IMR-90 (cell line): ENCODE data around the gene DYDC1. TPM values are rescaled to one million over a fixed set of nuclear protein-coding genes. Genes with fewer than 3 reads are reported as not detected.
"Not testable (repeated sequence)": the region's sequence is repeated elsewhere in the genome, so short reads cannot be mapped to it uniquely, and the experiment has no call there.

ENCODE experiments used
- ATAC-seq: fragments of 200-7000 bp; cut with Tn5 transposase; 2 replicates; pipeline ENCODE4 v1.9.1; 2020; ENCODE audit warnings: low read depth, mild to moderate bottlenecking, moderate library complexity
- BruUV-seq: library from RNA; stranded (reverse); fragments of 400-500 nt; replicated peaks from 2 replicates; lab custom pipeline; 2021; lab: Mats Ljungman, UMichigan
- CTCF ChIA-PET: fragments of 300-600 bp; formaldehyde crosslinking; extraction: SDS; loops from one replicate; lab custom pipeline; 2021; ENCODE audit warnings: antibody characterized with exemption; lab: Yijun Ruan, JAX
- POLR2A ChIA-PET: fragments of 300-600 bp; sonication (Branson Sonifier 250); formaldehyde crosslinking; loops from one replicate; lab custom pipeline; 2022; ENCODE audit warnings: antibody characterized with exemption; ENCODE audit not compliant: unreplicated experiment; lab: Charles Lee
- DNase-seq: peaks from one replicate; pipeline ENCODE4 v3.0.0; 2013
- H2AFZ ChIP-seq: replicated peaks from 2 replicates; pipeline ENCODE3; 2013; ENCODE audit warnings: low read length, mild to moderate bottlenecking; ENCODE audit not compliant: poor library complexity
- H2AK5ac ChIP-seq: 2 replicates; pipeline ENCODE4 v1.6.1; 2013; ENCODE audit warnings: low read depth, low read length, inconsistent platforms
- H2AK9ac ChIP-seq: replicated peaks from 2 replicates; pipeline ENCODE3; 2013; ENCODE audit warnings: mild to moderate bottlenecking, low read depth, low read length, moderate library complexity; ENCODE audit not compliant: poor library complexity
- H2BK120ac ChIP-seq: 2 replicates; pipeline ENCODE4 v1.6.1; 2013; ENCODE audit warnings: low read depth, low read length, inconsistent platforms
- H2BK15ac ChIP-seq: 3 replicates; pipeline ENCODE4 v1.6.1; 2013; ENCODE audit warnings: low read depth, low read length, inconsistent platforms
- H2BK20ac ChIP-seq: 2 replicates; pipeline ENCODE4 v1.6.1; 2013; ENCODE audit warnings: low read depth, mild to moderate bottlenecking, inconsistent platforms, low read length, moderate library complexity
- H2BK5ac ChIP-seq: 2 replicates; pipeline ENCODE4 v1.6.1; 2013; ENCODE audit warnings: mild to moderate bottlenecking, low read depth, low read length, inconsistent platforms; ENCODE audit not compliant: poor library complexity, severe bottlenecking
- H3K14ac ChIP-seq: replicated peaks from 2 replicates; pipeline ENCODE4 v1.6.1; 2013; ENCODE audit warnings: low read depth, low read length, inconsistent platforms
- H3K18ac ChIP-seq: 2 replicates; pipeline ENCODE4 v1.6.1; 2013; ENCODE audit warnings: low read depth, low read length, control low read depth
- H3K23ac ChIP-seq: 2 replicates; pipeline ENCODE4 v1.6.1; 2013; ENCODE audit warnings: low read depth, low read length, inconsistent platforms
- H3K27ac ChIP-seq: 2 replicates; pipeline ENCODE4 v1.5.1; 2013; ENCODE audit warnings: mild to moderate bottlenecking, control low read depth, low read length; ENCODE audit not compliant: insufficient read depth
- H3K27me3 ChIP-seq: 2 replicates; pipeline ENCODE4 v1.6.1; 2013; ENCODE audit warnings: low read length; ENCODE audit not compliant: control insufficient read depth, insufficient read depth
- H3K36me3 ChIP-seq: 2 replicates; pipeline ENCODE4 v1.6.1; 2013; ENCODE audit warnings: low read length, mixed read lengths; ENCODE audit not compliant: control insufficient read depth, insufficient read depth
- H3K4ac ChIP-seq: 2 replicates; pipeline ENCODE4 v1.6.1; 2013; ENCODE audit warnings: low read depth, low read length, inconsistent platforms
- H3K4me1 ChIP-seq: 2 replicates; pipeline ENCODE4 v1.6.1; 2013; ENCODE audit warnings: low read length, mixed read lengths; ENCODE audit not compliant: control insufficient read depth, insufficient read depth
- H3K4me2 ChIP-seq: 2 replicates; pipeline ENCODE4 v1.6.1; 2013; ENCODE audit warnings: low read depth, mild to moderate bottlenecking, control low read depth, low read length, moderate library complexity
- H3K4me3 ChIP-seq: 2 replicates; pipeline ENCODE4 v1.5.1; 2013; ENCODE audit warnings: low read depth, mild to moderate bottlenecking, control low read depth, low read length, moderate library complexity; ENCODE audit not compliant: insufficient read depth
- H3K56ac ChIP-seq: 2 replicates; pipeline ENCODE4 v1.6.1; 2013; ENCODE audit warnings: low read length, inconsistent platforms; ENCODE audit not compliant: insufficient read depth; ENCODE audit errors: extremely low read depth
- H3K79me1 ChIP-seq, 2 experiments: 2 replicates each; pipeline ENCODE4 v1.6.1; 2013; ENCODE audit warnings: low read length in 2 of 2, inconsistent platforms in 1 of 2, low read depth in 1 of 2
- H3K9ac ChIP-seq: 2 replicates; pipeline ENCODE4 v1.6.1; 2013; ENCODE audit warnings: low read depth, low read length, control low read depth
- H3K9me1 ChIP-seq: 2 replicates; pipeline ENCODE4 v1.6.1; 2013; ENCODE audit warnings: low read length, inconsistent platforms; ENCODE audit not compliant: insufficient read depth
- H3K9me3 ChIP-seq: 2 replicates; pipeline ENCODE4 v1.6.1; 2013; ENCODE audit warnings: low read length; ENCODE audit not compliant: control insufficient read depth, insufficient read depth
- H4K20me1 ChIP-seq: 2 replicates; pipeline ENCODE4 v1.6.1; 2013; ENCODE audit warnings: low read length, inconsistent platforms; ENCODE audit not compliant: insufficient read depth
- H4K5ac ChIP-seq: 2 replicates; pipeline ENCODE4 v1.6.1; 2013; ENCODE audit warnings: mild to moderate bottlenecking, low read depth, low read length, control low read depth
- H4K8ac ChIP-seq, 2 experiments: 2 replicates each; pipeline ENCODE4 v1.6.1; 2013; ENCODE audit warnings: low read depth in 2 of 2, low read length in 2 of 2, control low read depth in 1 of 2, inconsistent platforms in 1 of 2
- H4K91ac ChIP-seq: 2 replicates; pipeline ENCODE4 v1.6.1; 2013; ENCODE audit warnings: low read depth, low read length, inconsistent platforms; ENCODE audit not compliant: insufficient read depth
- CEBPB ChIP-seq: IDR thresholded peaks from 2 replicates; pipeline ENCODE4 v1.6.1; 2012; ENCODE audit warnings: low read depth, low read length, improper control_type of control experiment
- FOS ChIP-seq: fragments of 150-350 bp; IDR thresholded peaks from 2 replicates; pipeline ENCODE4 v1.6.1; 2016; ENCODE audit warnings: low read depth, low read length
- MXI1 ChIP-seq: IDR thresholded peaks from 2 replicates; pipeline ENCODE4 v1.6.1; 2012; ENCODE audit warnings: low read depth, mild to moderate bottlenecking, low read length, moderate library complexity, borderline replicate concordance
- RCOR1 ChIP-seq: IDR thresholded peaks from 2 replicates; pipeline ENCODE4 v1.6.1; 2012; ENCODE audit warnings: mild to moderate bottlenecking, low read length, improper control_type of control experiment; ENCODE audit not compliant: insufficient replicate concordance
- SMC3 ChIP-seq: fragments of 150-350 bp; IDR thresholded peaks from 2 replicates; pipeline ENCODE4 v1.6.1; 2016; ENCODE audit warnings: low read depth, mild to moderate bottlenecking, antibody characterized with exemption, low read length, moderate library complexity
- WGBS, 2 experiments: methylation state at CpG; one replicate each; pipeline versions ENCODE4 v1.1.5 to v1.1.7; 2013; ENCODE audit warnings: missing lambda C conversion rate in 2 of 2; ENCODE audit not compliant: insufficient read length in 1 of 2; ENCODE audit errors: extremely low coverage in 2 of 2; 5-methylcytosine and 5-hydroxymethylcytosine counted together
- dilution Hi-C: fragments of 300-500 bp; cut with HindIII; formaldehyde crosslinking; loops from one replicate; pipeline ENCODE4 v1.14.3; 2018; ENCODE audit warnings: low sequenced_read_pairs; ENCODE audit not compliant: unreplicated experiment
- in situ Hi-C: fragments of 300-500 bp; cut with MboI; formaldehyde crosslinking; loops from 3 replicates; pipeline ENCODE4 v1.14.3; 2019; ENCODE audit warnings: low sequenced_read_pairs, inconsistent platforms, mixed read lengths
- intact Hi-C: fragments of 100-400 bp; cut with micrococcal nuclease; formaldehyde crosslinking; loops from 2 replicates; pipeline ENCODE4 v1.10.0; 2022
- polyA plus RNA-seq, 3 experiments: library from polyadenylated mRNA; depleted of rRNA; stranded (reverse); fragments of >200 nt; gene quantifications; 2 replicates each; pipeline ENCODE4 v1.2.3, GENCODE V29; 2012; ENCODE audit warnings: low replicate concordance in 1 of 3
- total RNA-seq: library from RNA; depleted of rRNA; stranded (reverse); fragments of >200 nt; gene quantifications from 2 replicates; pipeline ENCODE4 v1.2.3, GENCODE V29; 2012

DYDC1 gene
- total and polyA plus RNA-seq, 2 of the 4 experiments (the other 2 are of a cell fraction) = not detected

- no peak overlapping the region for H3K56ac ChIP-seq
- TF ChIP-seq SMC3 (no peak), MXI1 (no peak), CEBPB (no peak), FOS (no peak), RCOR1 (no peak)
- no peak for DNase-seq
- no peak overlapping the region for H2BK120ac ChIP-seq
- H3K27me3 ChIP-seq = no peaks in the 10 kb centered on the region
- no peaks in the 10 kb centered on the region for H3K36me3 ChIP-seq
- no peak overlapping the region for H3K27ac ChIP-seq
- ChIA-PET POLR2A (no interaction called here), CTCF (no interaction called here)
- no peak overlapping the region for H4K8ac ChIP-seq
- no peak overlapping the region for H4K91ac ChIP-seq
- no peak overlapping the region for H3K14ac ChIP-seq
- in situ Hi-C loops (no loop called here), intact Hi-C loops (no loop called here), dilution Hi-C loops (no loop called here)
- no peaks in the 10 kb centered on the region for H3K4me1 ChIP-seq
- H2AK5ac ChIP-seq = no peak overlapping the region
- H4K5ac ChIP-seq = no peak overlapping the region
- no peaks in the 10 kb centered on the region for H3K9me3 ChIP-seq
- H3K23ac ChIP-seq = no peak overlapping the region
- no peak overlapping the region for H2BK20ac ChIP-seq
- H3K18ac ChIP-seq = no peak overlapping the region
- H2BK5ac ChIP-seq = no peak overlapping the region
- WGBS, 2 experiments = no CpG with 5 or more reads among the region's 5 CpGs
- H2AK9ac ChIP-seq = no peak overlapping the region
- BruUV-seq = no TSS peak
- no peak overlapping the region for H2BK15ac ChIP-seq
- no peak overlapping the region for H3K4me3 ChIP-seq
- no peaks in the 10 kb centered on the region for H4K20me1 ChIP-seq
- H3K79me1 ChIP-seq = no peaks in the 10 kb centered on the region
- no peak overlapping the region for H2AFZ ChIP-seq
- no peak for ATAC-seq
- no peak overlapping the region for H3K9ac ChIP-seq
- H3K4ac ChIP-seq = no peak overlapping the region
- no peak overlapping the region for H3K4me2 ChIP-seq
- H3K9me1 ChIP-seq = no peaks in the 10 kb centered on the region
These were observed 43.0 kb downstream of the DYDC1 start for GRCh38 chr10:80313523-80313922.

- not testable (repeated sequence) for H2BK5ac ChIP-seq
These were observed 50.6 kb downstream of the DYDC1 start for GRCh38 chr10:80305989-80306388.

More at GRCh38 chr10:80305989-80306388, 50.6 kb downstream of the DYDC1 start:
- H4K5ac ChIP-seq, H3K4me2 ChIP-seq, H2AFZ ChIP-seq, ATAC-seq, H3K4me3 ChIP-seq, H4K8ac ChIP-seq, H3K4ac ChIP-seq, H3K27me3 ChIP-seq, H3K18ac ChIP-seq, H2BK20ac ChIP-seq, POLR2A ChIA-PET, H3K56ac ChIP-seq, intact Hi-C loops, H4K20me1 ChIP-seq, H2BK120ac ChIP-seq, DNase-seq, H2AK9ac ChIP-seq, H3K27ac ChIP-seq, H3K14ac ChIP-seq, in situ Hi-C loops, BruUV-seq, H3K9ac ChIP-seq, H4K91ac ChIP-seq, H3K36me3 ChIP-seq, H2AK5ac ChIP-seq, H3K9me3 ChIP-seq, CTCF ChIA-PET, H3K79me1 ChIP-seq, H2BK15ac ChIP-seq, H3K9me1 ChIP-seq, H3K4me1 ChIP-seq, dilution Hi-C loops, H3K23ac ChIP-seq: not testable (repeated sequence)
- 80% methylated on average over 1 of the region's 3 CpGs; no CpG with 5 or more reads in 1 of the 2 experiments for WGBS, 2 experiments
